HepG2 (cell line): ENCODE results near the gene MLLT10. TPM values are rescaled to one million over a fixed set of nuclear protein-coding genes. Genes with fewer than 3 reads are reported as not detected.
"Not testable (repeated sequence)": the region's sequence is repeated elsewhere in the genome, so short reads cannot be mapped to it uniquely, and the experiment has no call there.

Source experiments
- ATAC-seq: fragments of 200-7000 bp; cut with Tn5 transposase; 3 replicates; pipeline ENCODE4 v1.9.1; 2020; ENCODE audit warnings: mild to moderate bottlenecking, moderate library complexity
- BruUV-seq: library from RNA; stranded (reverse); fragments of 400-500 nt; replicated peaks from 2 replicates; lab custom pipeline; 2021; lab: Mats Ljungman, UMichigan
- CTCF ChIA-PET: fragments of 300-600 bp; formaldehyde crosslinking; extraction: SDS; loops from one replicate; lab custom pipeline; 2021; ENCODE audit warnings: low total read pairs, inconsistent platforms, low intra/inter-chr PET ratio; lab: Yijun Ruan, JAX
- POLR2A ChIA-PET: fragments of 350-600 bp; sonication (Branson Sonifier 250); formaldehyde crosslinking; loops from one replicate; lab custom pipeline; 2020; ENCODE audit warnings: antibody characterized with exemption, inconsistent platforms; lab: Yijun Ruan, JAX
- DNase-seq: peaks from one replicate; pipeline ENCODE4 v3.0.0-alpha.2; 2015; ENCODE audit warnings: low spot score
- FAIRE-seq: peaks from 3 replicates; lab custom pipeline; 2011; peaks lifted over from hg19 to GRCh38; lab: Jason Lieb, UNC
- H2AFZ ChIP-seq: one replicate; pipeline ENCODE4 v1.6.1; 2011; ENCODE audit warnings: low read length, inconsistent platforms
- H3K27ac ChIP-seq: fragments of 300-600 bp; 3 replicates; pipeline ENCODE4 v1.8.0; 2011; ENCODE audit warnings: mixed run types, mild to moderate bottlenecking, mixed read lengths, low read length, inconsistent platforms; ENCODE audit not compliant: insufficient read depth; ENCODE audit errors: extremely low read length
- H3K27me3 ChIP-seq, 2 experiments: fragments of 200-600 bp in 1 of 2; 2 replicates in 1 of 2; 3 replicates in 1 of 2; pipeline versions ENCODE4 v1.6.0 to v1.8.0; 2011; ENCODE audit warnings: low read length in 2 of 2, mild to moderate bottlenecking in 2 of 2, moderate library complexity in 2 of 2, inconsistent platforms in 1 of 2; ENCODE audit not compliant: insufficient read depth in 2 of 2, control insufficient read depth in 1 of 2
- H3K36me3 ChIP-seq, 2 experiments: fragments of 200-600 bp in 1 of 2; replicated peaks in 1 of 2; 2 replicates in 1 of 2; 3 replicates in 1 of 2; pipeline versions ENCODE4 v1.5.1 to v1.8.0; 2011; ENCODE audit warnings: low read length in 2 of 2, inconsistent platforms in 1 of 2; ENCODE audit not compliant: insufficient read depth in 2 of 2, control insufficient read depth in 1 of 2
- H3K4me1 ChIP-seq: 2 replicates; pipeline ENCODE4 v1.5.1; 2012; ENCODE audit warnings: low read length, inconsistent platforms; ENCODE audit not compliant: insufficient read depth
- H3K4me2 ChIP-seq: 2 replicates; pipeline ENCODE4 v1.6.0; 2011; ENCODE audit warnings: low read depth, low read length, inconsistent platforms
- H3K4me3 ChIP-seq, 3 experiments: fragments of 200-600 bp in 1 of 3; sonication (generic), shearing (Covaris generic) in 1 of 3; replicated peaks in 1 of 3; 2 replicates each; pipeline ENCODE4 v1.5.1; 2011 to 2016; ENCODE audit warnings: low read length in 3 of 3, inconsistent platforms in 2 of 3, low read depth in 2 of 3, mild to moderate bottlenecking in 2 of 3, control low read depth in 1 of 3, mixed read lengths in 1 of 3; ENCODE audit not compliant: insufficient read depth in 1 of 3
- H3K79me2 ChIP-seq: one replicate; pipeline ENCODE4 v1.6.1; 2011; ENCODE audit warnings: low read length, inconsistent platforms; ENCODE audit not compliant: insufficient read depth
- H3K9ac ChIP-seq: 2 replicates; pipeline ENCODE4 v1.6.0; 2011; ENCODE audit warnings: mild to moderate bottlenecking, low read depth, low read length, inconsistent platforms; ENCODE audit not compliant: insufficient read depth
- H3K9me3 ChIP-seq: 2 replicates; pipeline ENCODE4 v1.5.1; 2012; ENCODE audit warnings: mild to moderate bottlenecking, low read length
- H4K20me1 ChIP-seq: 2 replicates; pipeline ENCODE4 v1.6.0; 2011; ENCODE audit warnings: inconsistent platforms, mild to moderate bottlenecking, low read length, moderate library complexity; ENCODE audit not compliant: insufficient read depth
- FOSL2 ChIP-seq: sonication (generic); formaldehyde crosslinking; IDR thresholded peaks from 2 replicates; pipeline ENCODE4 v1.4.0; 2020; ENCODE audit warnings: missing genetic modification reagents
- MEIS2 ChIP-seq: sonication (generic); formaldehyde crosslinking; IDR thresholded peaks from 2 replicates; pipeline ENCODE4 v1.9.0; 2021; ENCODE audit warnings: mild to moderate bottlenecking, missing genetic modification reagents
- RARA ChIP-seq: IDR thresholded peaks from 2 replicates; pipeline ENCODE4 v1.6.1; 2016; ENCODE audit warnings: missing genetic modification reagents, missing compliant biosample characterization
- SMARCC2 ChIP-seq: fragments of 450-650 bp; IDR thresholded peaks from 2 replicates; pipeline ENCODE4 v1.6.1; 2017; ENCODE audit warnings: antibody characterized with exemption, mild to moderate bottlenecking
- SOX5 ChIP-seq: IDR thresholded peaks from 2 replicates; pipeline ENCODE4 v1.6.1; 2016; ENCODE audit warnings: borderline replicate concordance
- ZNF44 ChIP-seq: sonication (generic); formaldehyde crosslinking; IDR thresholded peaks from 2 replicates; pipeline ENCODE4 v1.5.1; 2020; ENCODE audit warnings: mild to moderate bottlenecking, missing genetic modification reagents
- ZNF441 ChIP-seq: sonication (generic); formaldehyde crosslinking; IDR thresholded peaks from 2 replicates; pipeline ENCODE4 v1.7.0; 2021; ENCODE audit warnings: missing genetic modification reagents, borderline replicate concordance
- ZSCAN22 ChIP-seq: sonication (generic); formaldehyde crosslinking; IDR thresholded peaks from 2 replicates; pipeline ENCODE4 v1.4.0; 2020; ENCODE audit warnings: mild to moderate bottlenecking, missing genetic modification reagents
- WGBS: methylation state at CpG from one replicate; pipeline ENCODE4 v1.1.6; 2017; ENCODE audit warnings: low lambda C conversion rate; 5-methylcytosine and 5-hydroxymethylcytosine counted together
- in situ Hi-C: cut with HindIII; loops from 2 replicates; pipeline ENCODE4 v1.10.0; 2017; ENCODE audit warnings: low pct_unique_long_range_greater_than_20kb; ENCODE audit not compliant: extremely low pct_ligation_motif_present
- intact Hi-C: fragments of 100-400 bp; cut with micrococcal nuclease; formaldehyde crosslinking; loops from one replicate; pipeline ENCODE4 v1.10.0; 2022; ENCODE audit not compliant: unreplicated experiment
- polyA plus RNA-seq, 8 experiments: library from polyadenylated mRNA; depleted of rRNA in 3 of 8; stranded (reverse) in 7 of 8; unstranded in 1 of 8; fragments of >200 nt; fragmentation: Illumina TruSeq in 4 of 8; extraction: Trizol in 4 of 8; gene quantifications; 2 replicates each; pipeline versions ENCODE4 v1.2.1 to v1.2.3, GENCODE V29; 2011 to 2016; ENCODE audit warnings: low read depth in 4 of 8, missing spikeins in 1 of 8, mixed read lengths in 1 of 8; ENCODE audit not compliant: insufficient read depth in 1 of 8
- total RNA-seq, 5 experiments: library from RNA; depleted of rRNA; stranded (reverse); fragments of >200 nt; fragmentation: Illumina TruSeq; extraction: Trizol; gene quantifications; 2 replicates each; pipeline ENCODE4 v1.2.3, GENCODE V29; 2016; ENCODE audit warnings: low read depth in 1 of 5
- TF ChIP-seq, protein P1 (sequence below): IDR thresholded peaks from 2 replicates; pipeline ENCODE4 v1.6.1; 2016; ENCODE audit warnings: low read depth
- TF ChIP-seq, protein P2 (sequence below): sonication (generic); formaldehyde crosslinking; IDR thresholded peaks from 2 replicates; pipeline ENCODE4 v1.4.0; 2020; ENCODE audit warnings: mild to moderate bottlenecking, missing genetic modification reagents
- TF ChIP-seq, protein P3 (sequence below): sonication (generic); formaldehyde crosslinking; IDR thresholded peaks from 2 replicates; pipeline ENCODE4 v1.4.0; 2020; ENCODE audit warnings: missing genetic modification reagents

Gene MLLT10
- total and polyA plus RNA-seq, 2 of the 13 experiments (the other 11 are each of a cell fraction or from before 2014, with no cell fraction given), result 51.3 to 84.1 TPM

DNA sequence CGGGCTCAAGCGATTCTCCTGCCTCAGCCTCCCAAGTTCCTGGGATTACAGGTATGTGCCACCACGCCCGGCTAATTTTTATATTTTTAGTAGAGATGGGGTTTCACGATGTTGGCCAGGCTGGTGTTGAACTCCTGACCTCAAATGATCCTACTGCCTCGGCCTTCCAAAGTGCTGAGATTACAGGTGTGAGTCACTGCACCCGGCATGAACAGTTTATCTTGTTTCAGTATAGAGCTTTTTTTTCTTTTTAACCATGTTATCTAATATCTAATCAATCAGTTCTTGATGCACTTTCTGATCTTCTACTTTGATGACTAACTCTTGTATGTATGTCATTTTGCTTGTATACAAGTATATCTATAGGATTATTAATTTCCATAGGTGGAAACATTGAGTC, 54.1 kb downstream of the MLLT10 start:
- H3K4me2 ChIP-seq, BruUV-seq, FAIRE-seq, H3K4me3 ChIP-seq, H3K9ac ChIP-seq, H3K9me3 ChIP-seq, ATAC-seq, intact Hi-C loops, in situ Hi-C loops, CTCF ChIA-PET: not testable (repeated sequence)
- POLR2A ChIA-PET, result interaction anchor here (0.9 kb wide), 1 partner anchor 61 kb away, joined by 3 read pairs; no protein-coding TSS in a partner anchor
- peaks cover 14% of the 10 kb centered on the region; the same call in 1 of the 2 replicates for H4K20me1 ChIP-seq
- peaks cover 63% of the 10 kb centered on the region for H3K79me2 ChIP-seq
- H3K4me1 ChIP-seq, result peaks cover 12% of the 10 kb centered on the region
- TF ChIP-seq, protein P1, sequence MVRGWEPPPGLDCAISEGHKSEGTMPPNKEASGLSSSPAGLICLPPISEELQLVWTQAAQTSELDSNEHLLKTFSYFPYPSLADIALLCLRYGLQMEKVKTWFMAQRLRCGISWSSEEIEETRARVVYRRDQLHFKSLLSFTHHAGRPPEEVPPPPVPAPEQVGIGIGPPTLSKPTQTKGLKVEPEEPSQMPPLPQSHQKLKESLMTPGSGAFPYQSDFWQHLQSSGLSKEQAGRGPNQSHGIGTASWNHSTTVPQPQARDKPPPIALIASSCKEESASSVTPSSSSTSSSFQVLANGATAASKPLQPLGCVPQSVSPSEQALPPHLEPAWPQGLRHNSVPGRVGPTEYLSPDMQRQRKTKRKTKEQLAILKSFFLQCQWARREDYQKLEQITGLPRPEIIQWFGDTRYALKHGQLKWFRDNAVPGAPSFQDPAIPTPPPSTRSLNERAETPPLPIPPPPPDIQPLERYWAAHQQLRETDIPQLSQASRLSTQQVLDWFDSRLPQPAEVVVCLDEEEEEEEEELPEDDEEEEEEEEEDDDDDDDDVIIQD (CRISPR knock-in tag), result peak; percentile 31; the same call in 1 of the 2 replicates
- TF ChIP-seq RARA (CRISPR knock-in tag) (0 out of 2 replicates have a peak, but pooled peaks have one; percentile 9), FOSL2 (CRISPR knock-in tag) (peak; percentile 48)
- TF ChIP-seq, all 625 proteins: peak for 3; not testable (repeated sequence) for 622
- 85% methylated on average over 7 of the region's 7 CpGs for WGBS
- not testable (repeated sequence) for DNase-seq, H3K27me3 ChIP-seq, H2AFZ ChIP-seq, H3K27ac ChIP-seq
- H3K36me3 ChIP-seq, result peaks cover 16 to 51% of the 10 kb centered on the region in 2 experiments

DNA sequence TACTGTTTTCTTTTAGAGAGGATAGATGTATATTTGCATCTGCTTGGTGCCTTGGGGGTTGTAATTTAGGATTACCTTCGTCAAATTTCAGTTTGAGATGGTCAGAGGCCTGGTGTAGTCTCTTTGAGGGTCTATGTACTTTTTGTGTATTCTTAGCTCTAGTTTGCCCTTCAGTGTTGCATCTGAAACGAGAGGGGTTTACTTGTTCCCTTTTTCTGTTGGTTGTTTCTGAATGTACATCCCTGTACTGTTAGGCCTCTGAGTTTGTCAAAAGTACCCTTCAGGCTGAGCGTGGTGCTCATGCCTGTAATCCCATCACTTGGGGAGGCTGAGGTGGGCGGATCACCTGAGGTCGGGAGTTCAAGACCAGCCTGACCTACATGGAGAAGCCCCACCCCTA, 60.0 kb downstream of the MLLT10 start:
- POLR2A ChIA-PET, result interaction anchor here (0.6 kb wide), 1 partner anchor 45 kb away, joined by 4 read pairs; no protein-coding TSS in a partner anchor
- peaks cover 66% of the 10 kb centered on the region for H3K79me2 ChIP-seq
- no peak overlapping the region for H2AFZ ChIP-seq
- WGBS, result 98% methylated on average over 5 of the region's 5 CpGs
- CTCF ChIA-PET, result no interaction called here
- FAIRE-seq (no peak), ATAC-seq (no peak), DNase-seq (no peak)
- H4K20me1 ChIP-seq, result 0 out of 2 replicates have a peak, but pooled peaks cover 7% of the 10 kb centered on the region
- no TSS peak for BruUV-seq
- H3K4me3 ChIP-seq, result no peak overlapping the region
- no peaks in the 10 kb centered on the region for H3K27me3 ChIP-seq
- in situ Hi-C loops (no loop called here), intact Hi-C loops (no loop called here)
- H3K27ac ChIP-seq, result no peak overlapping the region
- H3K9me3 ChIP-seq, result no peaks in the 10 kb centered on the region
- no peak overlapping the region for H3K9ac ChIP-seq
- H3K4me1 ChIP-seq, result no peaks in the 10 kb centered on the region
- peaks cover 11 to 26% of the 10 kb centered on the region in 2 experiments; a peak in 4 of 5 replicates for H3K36me3 ChIP-seq
- no peak overlapping the region for H3K4me2 ChIP-seq
- TF ChIP-seq ZNF441 (CRISPR knock-in tag) (no peak), ZSCAN22 (CRISPR knock-in tag) (no peak), MEIS2 (CRISPR knock-in tag) (no peak), ZNF44 (no peak), SMARCC2 (no peak), SOX5 (CRISPR knock-in tag) (no peak)
- TF ChIP-seq, protein P2, sequence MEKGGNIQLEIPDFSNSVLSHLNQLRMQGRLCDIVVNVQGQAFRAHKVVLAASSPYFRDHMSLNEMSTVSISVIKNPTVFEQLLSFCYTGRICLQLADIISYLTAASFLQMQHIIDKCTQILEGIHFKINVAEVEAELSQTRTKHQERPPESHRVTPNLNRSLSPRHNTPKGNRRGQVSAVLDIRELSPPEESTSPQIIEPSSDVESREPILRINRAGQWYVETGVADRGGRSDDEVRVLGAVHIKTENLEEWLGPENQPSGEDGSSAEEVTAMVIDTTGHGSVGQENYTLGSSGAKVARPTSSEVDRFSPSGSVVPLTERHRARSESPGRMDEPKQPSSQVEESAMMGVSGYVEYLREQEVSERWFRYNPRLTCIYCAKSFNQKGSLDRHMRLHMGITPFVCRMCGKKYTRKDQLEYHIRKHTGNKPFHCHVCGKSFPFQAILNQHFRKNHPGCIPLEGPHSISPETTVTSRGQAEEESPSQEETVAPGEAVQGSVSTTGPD (CRISPR knock-in tag), result no peak
- TF ChIP-seq, protein P3, sequence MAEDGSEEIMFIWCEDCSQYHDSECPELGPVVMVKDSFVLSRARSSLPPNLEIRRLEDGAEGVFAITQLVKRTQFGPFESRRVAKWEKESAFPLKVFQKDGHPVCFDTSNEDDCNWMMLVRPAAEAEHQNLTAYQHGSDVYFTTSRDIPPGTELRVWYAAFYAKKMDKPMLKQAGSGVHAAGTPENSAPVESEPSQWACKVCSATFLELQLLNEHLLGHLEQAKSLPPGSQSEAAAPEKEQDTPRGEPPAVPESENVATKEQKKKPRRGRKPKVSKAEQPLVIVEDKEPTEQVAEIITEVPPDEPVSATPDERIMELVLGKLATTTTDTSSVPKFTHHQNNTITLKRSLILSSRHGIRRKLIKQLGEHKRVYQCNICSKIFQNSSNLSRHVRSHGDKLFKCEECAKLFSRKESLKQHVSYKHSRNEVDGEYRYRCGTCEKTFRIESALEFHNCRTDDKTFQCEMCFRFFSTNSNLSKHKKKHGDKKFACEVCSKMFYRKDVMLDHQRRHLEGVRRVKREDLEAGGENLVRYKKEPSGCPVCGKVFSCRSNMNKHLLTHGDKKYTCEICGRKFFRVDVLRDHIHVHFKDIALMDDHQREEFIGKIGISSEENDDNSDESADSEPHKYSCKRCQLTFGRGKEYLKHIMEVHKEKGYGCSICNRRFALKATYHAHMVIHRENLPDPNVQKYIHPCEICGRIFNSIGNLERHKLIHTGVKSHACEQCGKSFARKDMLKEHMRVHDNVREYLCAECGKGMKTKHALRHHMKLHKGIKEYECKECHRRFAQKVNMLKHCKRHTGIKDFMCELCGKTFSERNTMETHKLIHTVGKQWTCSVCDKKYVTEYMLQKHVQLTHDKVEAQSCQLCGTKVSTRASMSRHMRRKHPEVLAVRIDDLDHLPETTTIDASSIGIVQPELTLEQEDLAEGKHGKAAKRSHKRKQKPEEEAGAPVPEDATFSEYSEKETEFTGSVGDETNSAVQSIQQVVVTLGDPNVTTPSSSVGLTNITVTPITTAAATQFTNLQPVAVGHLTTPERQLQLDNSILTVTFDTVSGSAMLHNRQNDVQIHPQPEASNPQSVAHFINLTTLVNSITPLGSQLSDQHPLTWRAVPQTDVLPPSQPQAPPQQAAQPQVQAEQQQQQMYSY, result no peak
